D721Med (cell line): ENCODE results near the gene SCN8A.

ENCODE experiments used
- DNase-seq: peaks from one replicate; pipeline ENCODE4 v3.0.0; 2011; ENCODE audit warnings: low spot score; ENCODE audit not compliant: insufficient read length
- FAIRE-seq: peaks from 2 replicates; lab custom pipeline; 2011; peaks lifted over from hg19 to GRCh38; lab: Jason Lieb, UNC
- TF ChIP-seq, protein P1 (sequence below): IDR thresholded peaks from 2 replicates; pipeline ENCODE4 v1.5.1; 2012; ENCODE audit warnings: mild to moderate bottlenecking, control low read depth; ENCODE audit not compliant: insufficient read depth; ENCODE audit errors: missing control alignments

The SCN8A gene

DNA sequence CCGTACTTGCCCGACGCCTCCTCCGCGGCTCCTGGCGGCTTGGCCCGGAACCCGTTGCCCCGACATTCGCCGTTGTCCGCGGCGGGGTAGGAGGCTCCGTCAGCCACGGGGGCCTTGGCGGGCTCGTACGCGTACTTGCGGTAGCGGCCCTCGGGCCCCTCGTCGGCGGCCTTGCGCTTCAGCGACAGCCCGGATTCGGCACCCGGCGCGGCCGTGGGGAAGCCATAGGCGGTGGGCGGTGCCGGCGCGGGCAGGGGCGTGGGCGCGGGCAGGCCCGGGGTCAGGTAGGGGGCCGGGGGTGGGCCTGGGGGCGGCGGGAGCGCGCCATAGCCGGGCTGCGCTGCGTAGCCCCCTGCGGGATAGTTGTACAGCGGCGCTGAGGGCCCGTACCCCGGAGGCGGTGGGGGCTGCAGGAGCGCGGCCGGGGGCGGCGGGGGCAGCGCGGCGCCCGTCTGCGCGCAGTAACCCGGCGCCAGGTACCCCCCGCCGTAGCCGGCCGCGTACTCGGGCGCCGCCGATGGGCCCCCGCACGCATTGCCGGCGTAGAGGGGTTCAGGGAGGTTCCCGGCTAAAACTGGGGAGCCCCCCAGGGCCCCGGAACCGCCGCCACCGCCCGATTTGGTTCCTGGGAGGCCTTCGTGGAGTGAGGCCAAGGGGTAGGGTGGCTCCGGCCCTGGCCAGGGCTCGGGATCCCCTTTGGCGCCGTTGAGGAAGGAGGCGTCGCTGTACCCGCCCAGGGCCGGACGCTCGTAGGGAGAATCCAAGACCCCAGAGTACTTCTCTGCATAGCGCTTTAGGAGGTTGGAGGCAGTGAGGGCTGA is 230.6 kb downstream of the SCN8A start:
- FAIRE-seq (no peak), DNase-seq (no peak)
- TF ChIP-seq, protein P1, sequence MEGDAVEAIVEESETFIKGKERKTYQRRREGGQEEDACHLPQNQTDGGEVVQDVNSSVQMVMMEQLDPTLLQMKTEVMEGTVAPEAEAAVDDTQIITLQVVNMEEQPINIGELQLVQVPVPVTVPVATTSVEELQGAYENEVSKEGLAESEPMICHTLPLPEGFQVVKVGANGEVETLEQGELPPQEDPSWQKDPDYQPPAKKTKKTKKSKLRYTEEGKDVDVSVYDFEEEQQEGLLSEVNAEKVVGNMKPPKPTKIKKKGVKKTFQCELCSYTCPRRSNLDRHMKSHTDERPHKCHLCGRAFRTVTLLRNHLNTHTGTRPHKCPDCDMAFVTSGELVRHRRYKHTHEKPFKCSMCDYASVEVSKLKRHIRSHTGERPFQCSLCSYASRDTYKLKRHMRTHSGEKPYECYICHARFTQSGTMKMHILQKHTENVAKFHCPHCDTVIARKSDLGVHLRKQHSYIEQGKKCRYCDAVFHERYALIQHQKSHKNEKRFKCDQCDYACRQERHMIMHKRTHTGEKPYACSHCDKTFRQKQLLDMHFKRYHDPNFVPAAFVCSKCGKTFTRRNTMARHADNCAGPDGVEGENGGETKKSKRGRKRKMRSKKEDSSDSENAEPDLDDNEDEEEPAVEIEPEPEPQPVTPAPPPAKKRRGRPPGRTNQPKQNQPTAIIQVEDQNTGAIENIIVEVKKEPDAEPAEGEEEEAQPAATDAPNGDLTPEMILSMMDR, result no peak

DNA sequence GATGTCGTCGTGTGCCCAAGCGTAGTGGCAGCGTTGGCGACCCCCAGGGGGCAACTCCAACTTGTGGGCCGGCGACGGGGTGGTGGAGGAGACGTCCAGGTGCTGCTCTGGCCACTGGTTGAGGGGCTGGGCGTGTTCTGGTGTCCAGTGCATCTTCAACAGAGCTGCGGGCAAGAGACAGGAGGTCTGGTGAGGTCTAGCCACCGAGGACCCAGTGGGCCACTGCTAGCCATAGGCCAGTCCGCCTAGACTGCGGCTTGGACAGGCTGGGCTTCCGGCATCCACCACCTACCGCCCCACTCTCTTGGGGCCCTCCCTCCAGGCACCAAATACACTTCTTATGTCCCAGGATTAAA is 231.2 kb downstream of the SCN8A start:
- FAIRE-seq (no peak), DNase-seq (no peak)
- TF ChIP-seq, protein P1, result no peak

DNA sequence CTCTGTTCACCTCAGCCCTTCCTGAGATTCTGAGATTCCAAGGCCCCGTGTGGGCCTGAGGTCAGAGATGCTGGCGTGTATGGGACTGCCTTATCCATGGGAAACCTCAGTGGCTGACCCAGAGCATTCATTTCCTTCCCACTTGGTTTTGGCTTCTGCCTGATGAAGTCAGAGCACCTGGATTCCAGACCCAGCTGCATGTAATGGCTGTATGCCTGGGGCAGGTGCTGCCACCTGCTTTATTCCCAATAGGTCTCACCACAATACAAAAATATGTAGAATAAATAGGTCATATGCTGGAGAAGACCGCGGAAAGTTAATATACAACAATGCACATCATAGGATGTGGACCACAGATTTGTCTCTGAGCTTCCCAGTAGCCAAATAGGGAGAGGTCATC is 231.9 kb downstream of the SCN8A start:
- TF ChIP-seq, protein P1, result no peak
- FAIRE-seq (no peak), DNase-seq (no peak)

DNA sequence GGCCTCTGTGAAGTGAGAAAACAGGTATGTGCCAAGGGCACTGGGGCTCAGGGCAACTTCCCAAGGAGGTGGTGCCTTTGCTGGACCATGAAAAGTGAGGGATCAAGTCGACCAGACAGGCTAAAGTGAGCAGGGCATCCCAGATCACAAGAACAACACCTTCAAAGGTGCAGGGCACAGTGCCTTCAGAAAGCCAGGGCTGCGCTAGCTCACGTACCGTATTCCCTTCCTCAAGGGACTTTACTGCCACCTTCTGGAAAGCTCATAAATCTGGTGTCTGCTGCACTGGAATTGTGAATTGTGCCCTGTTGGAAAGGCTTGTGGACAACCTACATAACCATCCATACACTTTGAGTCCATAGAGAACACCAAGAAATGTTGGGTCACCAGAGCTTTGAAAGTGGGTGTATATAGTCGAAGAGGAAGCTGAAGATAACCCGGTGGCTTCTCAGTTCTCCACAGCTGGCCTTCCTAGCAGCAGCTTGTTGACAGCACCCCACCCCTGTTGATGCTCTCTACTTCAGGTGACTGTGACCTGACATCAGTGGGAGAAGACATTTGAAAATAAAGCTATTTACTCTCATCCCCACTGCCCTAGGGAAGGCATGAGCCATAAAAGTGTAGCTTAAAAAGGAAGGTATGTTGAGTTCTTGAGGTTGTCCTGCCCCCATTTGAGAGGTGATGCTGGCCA is 233.0 kb downstream of the SCN8A start:
- no peak for DNase-seq
- peak; percentile 32 for FAIRE-seq
- TF ChIP-seq, protein P1, result peak; percentile 86

DNA sequence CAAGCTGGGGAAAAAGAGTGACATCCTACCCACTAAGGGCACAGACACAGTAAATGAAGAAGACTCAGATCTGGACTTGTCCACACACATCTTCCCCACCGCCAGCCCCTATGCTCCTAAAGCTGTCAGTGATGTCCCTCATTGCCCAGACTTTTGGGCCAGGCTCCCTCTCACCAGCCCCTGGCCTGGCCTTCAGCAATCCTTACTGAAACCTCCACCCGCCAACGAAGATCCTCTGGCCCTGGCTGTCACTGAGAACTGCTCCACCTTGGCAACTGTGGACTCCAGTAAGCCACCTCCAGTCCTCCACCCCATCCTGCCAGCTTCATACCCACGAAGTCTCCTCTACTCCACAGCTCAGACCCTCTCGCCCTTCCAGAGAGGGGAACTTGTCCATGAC is 234.2 kb downstream of the SCN8A start:
- no peak for DNase-seq
- TF ChIP-seq, protein P1, result no peak
- FAIRE-seq, result no peak

DNA sequence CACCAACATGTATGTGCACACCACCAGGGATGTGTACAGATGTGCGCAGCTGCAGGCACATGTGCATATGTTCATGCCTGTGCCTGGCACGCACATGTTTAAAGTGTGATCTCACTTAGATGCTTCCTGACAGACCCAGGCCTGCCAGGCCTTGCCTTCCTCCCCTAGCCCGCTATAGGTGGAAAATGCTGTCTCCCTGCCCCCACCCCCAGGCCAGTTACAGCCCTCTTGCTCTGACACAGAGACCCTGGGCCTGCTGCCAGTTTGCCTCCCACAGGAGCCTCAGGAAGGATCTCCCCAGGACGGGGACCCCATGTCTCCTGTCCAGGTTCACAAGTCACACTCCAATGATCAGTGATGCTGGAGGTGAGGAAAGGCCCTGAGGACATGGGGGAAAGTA is 235.8 kb downstream of the SCN8A start:
- no peak for FAIRE-seq
- TF ChIP-seq, protein P1, result no peak
- DNase-seq, result no peak
